Hepatocyte (in vitro differentiated cells): ENCODE data around the gene FOXO3. TPM values are rescaled to one million over a fixed set of nuclear protein-coding genes. Genes with fewer than 3 reads are reported as not detected.

ENCODE experiments used
- DNase-seq: peaks from one replicate; pipeline ENCODE4 v3.0.0-alpha.2; 2016; ENCODE audit warnings: low spot score
- H2AFZ ChIP-seq: fragments of 200-600 bp; sonication (generic); 2 replicates; pipeline ENCODE4 v1.6.0; 2016; ENCODE audit warnings: antibody characterized with exemption, mild to moderate bottlenecking
- H3K27ac ChIP-seq: fragments of 200-600 bp; sonication (generic); 2 replicates; pipeline ENCODE4 v1.5.1; 2016; ENCODE audit warnings: mild to moderate bottlenecking
- H3K27me3 ChIP-seq: fragments of 200-600 bp; sonication (generic); 2 replicates; pipeline ENCODE4 v1.6.1; 2016
- H3K36me3 ChIP-seq: fragments of 200-600 bp; sonication (generic); replicated peaks from 2 replicates; pipeline ENCODE4 v1.5.1; 2016; ENCODE audit warnings: low read depth; ENCODE audit not compliant: insufficient read depth
- H3K4me1 ChIP-seq: fragments of 200-600 bp; sonication (generic); 2 replicates; pipeline ENCODE4 v1.5.1; 2016; ENCODE audit warnings: mild to moderate bottlenecking, moderate library complexity; ENCODE audit not compliant: insufficient read depth
- H3K4me2 ChIP-seq: fragments of 200-600 bp; sonication (generic); 2 replicates; pipeline ENCODE4 v1.6.0; 2016
- H3K4me3 ChIP-seq: fragments of 200-600 bp; sonication (generic); 2 replicates; pipeline ENCODE4 v1.5.1; 2016; ENCODE audit warnings: mild to moderate bottlenecking
- H3K79me2 ChIP-seq: fragments of 200-600 bp; sonication (generic); 2 replicates; pipeline ENCODE4 v1.6.0; 2017; ENCODE audit warnings: mild to moderate bottlenecking
- H3K9me2 ChIP-seq: fragments of 200-600 bp; sonication (generic); replicated peaks from 2 replicates; pipeline ENCODE4 v1.6.0; 2017; ENCODE audit warnings: mild to moderate bottlenecking; ENCODE audit not compliant: insufficient read depth
- H3K9me3 ChIP-seq: fragments of 200-600 bp; sonication (generic); 2 replicates; pipeline ENCODE4 v1.5.1; 2016; ENCODE audit warnings: low read depth, mild to moderate bottlenecking
- H4K20me1 ChIP-seq: fragments of 200-600 bp; sonication (generic); 2 replicates; pipeline ENCODE4 v1.6.0; 2016; ENCODE audit warnings: mild to moderate bottlenecking; ENCODE audit not compliant: insufficient read depth, poor library complexity, severe bottlenecking
- EZH2 ChIP-seq: fragments of 200-600 bp; sonication (generic); IDR thresholded peaks from 2 replicates; pipeline ENCODE4 v1.6.1; 2016; ENCODE audit warnings: antibody characterized with exemption, mild to moderate bottlenecking, borderline replicate concordance
- EZH2phosphoT487 ChIP-seq: fragments of 200-600 bp; sonication (generic); IDR thresholded peaks from one replicate; pipeline ENCODE4 v1.6.1; 2018; ENCODE audit warnings: antibody characterized with exemption, mild to moderate bottlenecking, low read depth, moderate library complexity; ENCODE audit not compliant: unreplicated experiment, severe bottlenecking
- WGBS: methylation state at CpG from one replicate; pipeline ENCODE4 v1.1.6; 2016; ENCODE audit warnings: low lambda C conversion rate; ENCODE audit errors: missing lambda C conversion rate; 5-methylcytosine and 5-hydroxymethylcytosine counted together
- polyA plus RNA-seq: library from polyadenylated mRNA; unstranded; fragments of >200 nt; fragmentation: Nextera tagmentation; extraction: Ambion mirVana; gene quantifications from 2 replicates; pipeline ENCODE4 v1.2.1, GENCODE V29; 2016
- total RNA-seq: library from RNA; depleted of rRNA; stranded (reverse); fragments of >200 nt; gene quantifications from 2 replicates; pipeline ENCODE4 v1.2.3, GENCODE V29; 2014
- TF ChIP-seq, protein P1 (sequence below): fragments of 200-600 bp; sonication (generic); IDR thresholded peaks from 2 replicates; pipeline ENCODE4 v1.5.1; 2016; ENCODE audit warnings: antibody characterized with exemption, mild to moderate bottlenecking; ENCODE audit not compliant: poor library complexity

Gene FOXO3
- total and polyA plus RNA-seq, 2 experiments from 2014 or later, result 44.6 to 54.9 TPM

DNA sequence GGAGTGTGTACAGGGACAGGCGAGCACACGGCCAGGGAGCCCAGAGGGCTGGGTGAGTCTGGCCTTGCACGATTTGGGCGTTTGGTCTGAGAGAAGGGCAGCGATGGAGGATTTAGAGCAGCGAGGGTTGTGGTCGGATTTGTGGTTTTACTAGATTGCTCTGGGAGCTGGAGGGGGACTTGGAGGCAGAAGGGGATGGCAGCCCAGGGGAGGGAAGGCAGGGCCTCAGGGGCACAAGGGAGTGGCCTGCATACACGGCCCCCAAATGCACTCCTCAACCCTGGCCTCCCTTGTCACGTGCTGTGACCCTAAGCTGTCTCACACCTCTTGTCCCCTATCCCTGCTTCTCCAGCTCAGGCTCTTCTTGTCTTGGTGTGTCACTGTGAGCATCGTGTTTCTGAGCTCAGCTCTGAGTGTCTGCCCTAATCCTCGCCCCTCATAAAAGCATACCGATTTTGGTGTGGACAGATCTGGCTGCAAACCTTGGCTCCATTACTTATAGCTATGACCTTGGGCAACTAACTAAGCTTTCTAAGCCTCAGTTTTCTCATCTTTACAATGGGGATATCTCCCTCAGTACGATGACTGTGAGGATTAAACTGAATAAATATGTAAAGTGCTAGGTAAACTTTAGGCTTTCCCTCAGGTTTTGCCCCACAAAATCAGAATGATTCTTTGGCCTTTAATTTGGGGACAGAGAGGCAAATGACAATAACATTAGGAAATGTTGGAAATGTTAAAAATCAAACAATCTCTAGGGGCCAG lies 167.4 kb downstream of the FOXO3 start:
- TF ChIP-seq EZH2 (no peak), EZH2phosphoT487 (no peak)
- TF ChIP-seq, protein P1, sequence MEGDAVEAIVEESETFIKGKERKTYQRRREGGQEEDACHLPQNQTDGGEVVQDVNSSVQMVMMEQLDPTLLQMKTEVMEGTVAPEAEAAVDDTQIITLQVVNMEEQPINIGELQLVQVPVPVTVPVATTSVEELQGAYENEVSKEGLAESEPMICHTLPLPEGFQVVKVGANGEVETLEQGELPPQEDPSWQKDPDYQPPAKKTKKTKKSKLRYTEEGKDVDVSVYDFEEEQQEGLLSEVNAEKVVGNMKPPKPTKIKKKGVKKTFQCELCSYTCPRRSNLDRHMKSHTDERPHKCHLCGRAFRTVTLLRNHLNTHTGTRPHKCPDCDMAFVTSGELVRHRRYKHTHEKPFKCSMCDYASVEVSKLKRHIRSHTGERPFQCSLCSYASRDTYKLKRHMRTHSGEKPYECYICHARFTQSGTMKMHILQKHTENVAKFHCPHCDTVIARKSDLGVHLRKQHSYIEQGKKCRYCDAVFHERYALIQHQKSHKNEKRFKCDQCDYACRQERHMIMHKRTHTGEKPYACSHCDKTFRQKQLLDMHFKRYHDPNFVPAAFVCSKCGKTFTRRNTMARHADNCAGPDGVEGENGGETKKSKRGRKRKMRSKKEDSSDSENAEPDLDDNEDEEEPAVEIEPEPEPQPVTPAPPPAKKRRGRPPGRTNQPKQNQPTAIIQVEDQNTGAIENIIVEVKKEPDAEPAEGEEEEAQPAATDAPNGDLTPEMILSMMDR, result no peak
- Histone ChIP-seq H3K4me2 (no peak overlapping the region), H3K27ac (peak overlapping the region; percentile 17), H3K4me1 (peaks cover 9% of the 10 kb centered on the region), H3K36me3 (no peaks in the 10 kb centered on the region), H3K27me3 (no peaks in the 10 kb centered on the region), H3K4me3 (no peak overlapping the region), H2AFZ (no peak overlapping the region), H3K9me2 (no peaks in the 10 kb centered on the region), H4K20me1 (no peaks in the 10 kb centered on the region), H3K79me2 (no peaks in the 10 kb centered on the region), H3K9me3 (no peaks in the 10 kb centered on the region)
- WGBS, result 64% methylated on average over 13 of the region's 13 CpGs
- DNase-seq, result no peak

DNA sequence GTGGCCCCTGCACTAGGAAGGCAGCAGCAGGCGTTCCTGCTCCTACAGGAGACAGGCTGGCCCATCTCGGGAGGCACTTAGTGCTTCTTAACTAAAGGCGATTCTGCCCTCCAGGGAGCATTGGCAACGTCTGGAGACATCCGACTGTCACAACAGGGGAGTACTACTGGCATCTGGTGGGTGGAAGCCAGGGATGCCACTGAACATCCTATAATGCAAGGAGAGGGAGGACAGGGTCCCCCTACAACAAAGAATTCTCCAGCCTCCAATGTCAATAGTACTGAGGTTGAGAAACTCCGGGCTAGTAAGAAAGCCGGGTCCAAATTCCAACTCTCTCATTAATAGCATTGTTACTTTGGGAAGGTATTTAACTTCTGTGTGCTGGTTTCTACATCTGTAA lies 168.1 kb downstream of the FOXO3 start:
- Histone ChIP-seq H4K20me1 (no peaks in the 10 kb centered on the region), H3K9me2 (no peaks in the 10 kb centered on the region), H2AFZ (no peak overlapping the region), H3K9me3 (no peaks in the 10 kb centered on the region), H3K27me3 (no peaks in the 10 kb centered on the region), H3K79me2 (no peaks in the 10 kb centered on the region), H3K4me1 (peaks cover 9% of the 10 kb centered on the region), H3K4me3 (no peak overlapping the region), H3K27ac (peak overlapping the region; percentile 17), H3K4me2 (no peak overlapping the region), H3K36me3 (no peaks in the 10 kb centered on the region)
- no peak for TF ChIP-seq EZH2phosphoT487
- TF ChIP-seq, protein P1, result peak; percentile 25
- WGBS, result 71% methylated on average over 7 of the region's 7 CpGs
- peak; percentile 65 for DNase-seq

DNA sequence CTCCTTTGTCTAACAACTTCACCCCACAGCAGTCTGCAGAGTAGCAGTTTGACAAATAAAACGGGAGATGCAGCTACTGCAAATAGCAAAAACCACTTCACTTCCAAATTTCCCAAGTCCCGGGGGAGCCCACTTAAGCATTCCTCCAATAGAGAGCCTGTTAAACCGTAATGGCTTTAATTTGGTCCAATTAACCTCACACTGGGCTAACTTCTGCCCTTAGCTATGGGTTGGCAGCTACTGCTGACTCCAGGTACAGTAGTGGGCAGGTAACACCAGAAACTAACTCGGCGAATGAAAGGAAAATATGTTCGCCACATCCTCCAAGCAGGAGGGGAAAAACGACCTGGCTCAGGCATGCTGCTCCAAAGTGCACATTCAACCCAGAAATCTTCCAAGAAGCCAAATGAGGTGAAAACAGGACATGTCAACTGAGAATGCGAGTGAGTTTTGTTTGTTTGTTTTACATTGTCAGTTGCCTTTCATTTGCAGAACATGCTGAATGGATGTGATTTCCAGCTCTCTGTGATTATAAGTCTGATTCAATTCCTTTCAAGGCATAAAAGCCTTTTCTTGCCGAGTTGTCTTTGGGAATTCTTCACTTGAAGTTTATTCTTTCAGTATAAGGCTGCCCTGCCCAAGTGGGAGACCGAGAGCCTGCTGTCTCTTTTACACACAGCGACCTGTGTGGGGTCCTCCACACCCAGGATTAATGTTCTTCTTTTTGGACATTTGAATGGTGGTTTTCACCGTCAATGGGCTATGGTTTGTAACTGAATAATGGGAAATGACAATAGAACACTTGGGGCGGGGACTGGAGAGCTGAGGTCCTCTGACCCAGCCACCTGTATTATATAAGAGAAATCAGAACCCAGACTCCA lies 170.2 kb downstream of the FOXO3 start:
- no peaks in the 10 kb centered on the region for H3K27me3 ChIP-seq
- 46% methylated on average over 13 of the region's 13 CpGs for WGBS
- no peak for DNase-seq
- H3K4me1 ChIP-seq, result peaks cover 14% of the 10 kb centered on the region
- no peak overlapping the region for H3K4me2 ChIP-seq
- no peak overlapping the region for H3K4me3 ChIP-seq
- H3K27ac ChIP-seq, result no peak overlapping the region
- TF ChIP-seq EZH2phosphoT487, result no peak
- TF ChIP-seq, protein P1, result no peak
- no peak for TF ChIP-seq EZH2
- H4K20me1 ChIP-seq, result no peaks in the 10 kb centered on the region
- H3K9me3 ChIP-seq, result no peaks in the 10 kb centered on the region
- no peaks in the 10 kb centered on the region for H3K36me3 ChIP-seq
- H3K79me2 ChIP-seq, result no peaks in the 10 kb centered on the region
- H2AFZ ChIP-seq, result no peak overlapping the region
- no peaks in the 10 kb centered on the region for H3K9me2 ChIP-seq
